HUES64 (cell line): ENCODE results near the gene MYH9.

Experiments
- H3K27ac ChIP-seq: 2 replicates; pipeline ENCODE4 v1.7.0; 2013; ENCODE audit warnings: low read depth, low read length, inconsistent platforms
- H3K27me3 ChIP-seq: 2 replicates; pipeline ENCODE4 v1.6.1; 2013; ENCODE audit warnings: mild to moderate bottlenecking, low read length; ENCODE audit not compliant: insufficient read depth
- H3K36me3 ChIP-seq: 2 replicates; pipeline ENCODE4 v1.6.1; 2013; ENCODE audit warnings: mild to moderate bottlenecking, low read length; ENCODE audit not compliant: insufficient read depth
- H3K4me1 ChIP-seq: 2 replicates; pipeline ENCODE4 v1.6.1; 2013; ENCODE audit warnings: mild to moderate bottlenecking, low read length, moderate library complexity; ENCODE audit not compliant: insufficient read depth
- H3K4me3 ChIP-seq: 2 replicates; pipeline ENCODE4 v1.5.1; 2013; ENCODE audit warnings: mild to moderate bottlenecking, low read length, moderate library complexity
- H3K9ac ChIP-seq: 2 replicates; pipeline ENCODE4 v1.6.1; 2013; ENCODE audit warnings: mild to moderate bottlenecking, low read depth, low read length
- H3K9me3 ChIP-seq: 2 replicates; pipeline ENCODE4 v1.6.1; 2013; ENCODE audit warnings: low read depth, low read length; ENCODE audit not compliant: insufficient read depth
- WGBS: fragments of 150-250, 120-280 bp; methylation state at CpG from one replicate; pipeline ENCODE4 v1.1.7; 2013; ENCODE audit warnings: missing lambda C conversion rate; 5-methylcytosine and 5-hydroxymethylcytosine counted together

Gene MYH9

GRCh38 chr22:36239150-36239400, 148.7 kb downstream of the MYH9 start:
- Histone ChIP-seq H3K27me3 (no peaks in the 10 kb centered on the region), H3K4me1 (peaks cover 14% of the 10 kb centered on the region), H3K9ac (peak overlapping the region; percentile 60), H3K27ac (0 out of 2 replicates have a peak overlapping the region, but pooled peaks have one; percentile 16), H3K9me3 (no peaks in the 10 kb centered on the region), H3K36me3 (no peaks in the 10 kb centered on the region), H3K4me3 (peak overlapping the region; percentile 60)
- WGBS: 40% methylated on average over 4 of the region's 4 CpGs

- peak overlapping the region; percentile 60 for H3K4me3 ChIP-seq
- H3K36me3 ChIP-seq: no peaks in the 10 kb centered on the region
- peak overlapping the region; percentile 60 for H3K9ac ChIP-seq
- no peaks in the 10 kb centered on the region for H3K27me3 ChIP-seq
- no peak overlapping the region for H3K27ac ChIP-seq
- H3K9me3 ChIP-seq: no peaks in the 10 kb centered on the region
- 80% methylated on average over 5 of the region's 5 CpGs for whole genome bisulfite sequencing
- H3K4me1 ChIP-seq: peaks cover 14% of the 10 kb centered on the region
These were observed 149.2 kb downstream of the MYH9 start for GRCh38 chr22:36238373-36239149.

- 0 out of 2 replicates have a peak, but pooled peaks cover 4% of the 10 kb centered on the region for H3K36me3 ChIP-seq
- H3K27ac ChIP-seq: no peak overlapping the region
- WGBS: 92% methylated on average over 12 of the region's 12 CpGs
- H3K4me1 ChIP-seq: peaks cover 14% of the 10 kb centered on the region
- H3K9ac ChIP-seq: no peak overlapping the region
- H3K9me3 ChIP-seq: no peaks in the 10 kb centered on the region
- H3K4me3 ChIP-seq: no peak overlapping the region
- H3K27me3 ChIP-seq: no peaks in the 10 kb centered on the region
These were observed 150.1 kb downstream of the MYH9 start for GRCh38 chr22:36237462-36238372.

- H3K9me3 ChIP-seq: no peaks in the 10 kb centered on the region
- no peak overlapping the region for H3K9ac ChIP-seq
- no peak overlapping the region for H3K27ac ChIP-seq
- no peak overlapping the region for H3K4me3 ChIP-seq
- H3K4me1 ChIP-seq: peaks cover 14% of the 10 kb centered on the region
- WGBS: 91% methylated on average over 14 of the region's 14 CpGs
- H3K27me3 ChIP-seq: no peaks in the 10 kb centered on the region
- H3K36me3 ChIP-seq: 0 out of 2 replicates have a peak, but pooled peaks cover 4% of the 10 kb centered on the region
These were observed 151.1 kb downstream of the MYH9 start for GRCh38 chr22:36236388-36237319.

- no peak overlapping the region for H3K9ac ChIP-seq
- H3K36me3 ChIP-seq: 0 out of 2 replicates have a peak, but pooled peaks cover 11% of the 10 kb centered on the region
- peaks cover 14% of the 10 kb centered on the region for H3K4me1 ChIP-seq
- no peaks in the 10 kb centered on the region for H3K27me3 ChIP-seq
- H3K4me3 ChIP-seq: no peak overlapping the region
- WGBS: 92% methylated on average over 3 of the region's 3 CpGs
- no peaks in the 10 kb centered on the region for H3K9me3 ChIP-seq
- H3K27ac ChIP-seq: no peak overlapping the region
These were observed 152.2 kb downstream of the MYH9 start for GRCh38 chr22:36235585-36235984.

GRCh38 chr22:36234919-36235318, 152.8 kb downstream of the MYH9 start:
- WGBS: 93% methylated on average over 2 of the region's 2 CpGs
- H3K36me3 ChIP-seq: 0 out of 2 replicates have a peak, but pooled peaks cover 13% of the 10 kb centered on the region
- H3K27me3 ChIP-seq: no peaks in the 10 kb centered on the region
- H3K9me3 ChIP-seq: no peaks in the 10 kb centered on the region
- peaks cover 13% of the 10 kb centered on the region for H3K4me1 ChIP-seq
- H3K9ac ChIP-seq: no peak overlapping the region
- no peak overlapping the region for H3K27ac ChIP-seq
- no peak overlapping the region for H3K4me3 ChIP-seq

DNA sequence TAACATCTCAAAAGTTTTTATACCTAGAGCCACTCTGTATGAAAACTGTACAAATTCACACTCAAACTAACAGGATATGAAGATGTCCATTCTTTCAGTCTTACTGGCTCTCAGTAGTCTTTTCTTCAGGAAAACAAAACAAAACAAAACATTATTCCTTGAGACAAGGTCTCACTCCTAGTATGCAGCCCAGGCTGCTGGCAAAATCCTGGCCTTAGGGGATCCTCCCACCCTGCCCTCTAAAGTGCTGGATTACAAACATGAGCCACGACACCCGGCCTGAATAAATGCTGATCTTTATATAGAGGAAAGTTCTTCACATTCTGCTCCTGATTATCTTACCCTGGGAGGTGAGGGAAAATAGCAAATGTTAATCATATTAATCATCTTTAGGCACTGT, 153.6 kb downstream of the MYH9 start:
- H3K9me3 ChIP-seq: no peaks in the 10 kb centered on the region
- WGBS: no CpG with 5 or more reads among the region's 2 CpGs
- no peaks in the 10 kb centered on the region for H3K27me3 ChIP-seq
- H3K27ac ChIP-seq: no peak overlapping the region
- peaks cover 8% of the 10 kb centered on the region for H3K4me1 ChIP-seq
- no peak overlapping the region for H3K4me3 ChIP-seq
- H3K36me3 ChIP-seq: 0 out of 2 replicates have a peak, but pooled peaks cover 13% of the 10 kb centered on the region
- no peak overlapping the region for H3K9ac ChIP-seq

DNA sequence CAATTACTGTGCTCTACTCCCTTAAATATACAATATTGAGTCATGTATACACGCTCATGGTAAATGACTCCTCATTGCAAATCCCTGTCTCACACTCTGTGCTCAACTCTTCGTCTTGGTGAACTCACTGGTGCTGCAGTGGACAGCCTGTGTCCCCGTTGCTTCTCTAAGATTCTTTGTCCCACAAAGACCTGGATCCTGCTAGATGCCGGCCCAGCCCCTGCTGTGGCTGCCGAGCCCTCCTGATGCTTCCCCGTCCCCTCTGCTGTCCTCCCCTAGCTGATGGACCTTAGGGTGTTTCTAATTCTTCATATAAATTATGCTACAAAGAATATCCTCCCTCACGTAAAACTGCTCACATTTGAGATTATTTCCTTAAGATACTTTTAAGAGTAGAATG, 154.0 kb downstream of the MYH9 start:
- Histone ChIP-seq H3K4me3 (no peak overlapping the region), H3K27ac (no peak overlapping the region), H3K9ac (no peak overlapping the region), H3K36me3 (0 out of 2 replicates have a peak, but pooled peaks cover 13% of the 10 kb centered on the region), H3K4me1 (peaks cover 4% of the 10 kb centered on the region), H3K9me3 (no peaks in the 10 kb centered on the region), H3K27me3 (no peaks in the 10 kb centered on the region)
- WGBS: 89% methylated on average over 6 of the region's 7 CpGs

DNA sequence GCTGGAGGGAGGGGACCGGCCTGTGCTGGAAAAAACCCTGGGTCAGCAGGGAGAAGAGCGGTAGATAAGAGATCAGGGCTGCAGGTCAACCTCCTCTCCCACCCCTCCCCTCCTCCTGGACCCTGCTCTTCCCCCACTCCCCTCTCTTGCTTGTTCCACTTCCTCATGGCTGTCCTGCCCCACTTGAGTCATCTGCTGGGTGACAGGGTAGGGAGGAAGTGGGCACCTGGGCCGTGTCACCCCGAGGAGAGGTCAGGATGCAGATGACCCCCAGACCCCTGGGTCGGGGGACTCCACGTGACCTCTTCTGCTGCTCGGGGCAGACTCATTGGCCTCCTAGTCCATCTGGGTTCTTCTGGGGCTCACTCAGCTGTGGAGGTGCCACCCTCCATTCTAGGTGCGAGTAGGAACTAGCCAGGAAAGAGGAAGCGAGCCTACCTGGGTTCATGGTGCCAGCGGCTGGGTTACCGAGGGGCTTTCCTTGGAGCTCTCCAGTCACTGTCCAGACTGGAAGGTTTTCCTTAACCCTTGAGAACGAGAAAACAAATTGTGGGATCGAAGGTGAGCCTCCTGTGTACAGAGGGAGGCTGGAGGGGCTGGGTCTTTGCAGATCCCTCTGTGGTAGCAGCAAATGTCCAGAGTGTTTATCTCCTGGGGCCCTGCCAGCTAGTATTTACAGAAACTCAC, 154.9 kb downstream of the MYH9 start:
- H3K4me3 ChIP-seq: no peak overlapping the region
- 93% methylated on average over 13 of the region's 13 CpGs for WGBS
- no peak overlapping the region for H3K27ac ChIP-seq

More for the DNA sequence above, 154.9 kb downstream of the MYH9 start:
- Histone ChIP-seq H3K27me3 (no peaks in the 10 kb centered on the region), H3K9me3 (no peaks in the 10 kb centered on the region), H3K4me1 (no peaks in the 10 kb centered on the region), H3K9ac (no peak overlapping the region), H3K36me3 (0 out of 2 replicates have a peak, but pooled peaks cover 13% of the 10 kb centered on the region)
